ENCODE measurements around the gene RIC3. TPM values are rescaled to one million over a fixed set of nuclear protein-coding genes. Genes with fewer than 3 reads are reported as not detected.

RIC3 gene
- total and polyA plus RNA-seq, 2 donors (not counting 3 experiments of a cell fraction or from before 2014, with no cell fraction given): not detected

DNA sequence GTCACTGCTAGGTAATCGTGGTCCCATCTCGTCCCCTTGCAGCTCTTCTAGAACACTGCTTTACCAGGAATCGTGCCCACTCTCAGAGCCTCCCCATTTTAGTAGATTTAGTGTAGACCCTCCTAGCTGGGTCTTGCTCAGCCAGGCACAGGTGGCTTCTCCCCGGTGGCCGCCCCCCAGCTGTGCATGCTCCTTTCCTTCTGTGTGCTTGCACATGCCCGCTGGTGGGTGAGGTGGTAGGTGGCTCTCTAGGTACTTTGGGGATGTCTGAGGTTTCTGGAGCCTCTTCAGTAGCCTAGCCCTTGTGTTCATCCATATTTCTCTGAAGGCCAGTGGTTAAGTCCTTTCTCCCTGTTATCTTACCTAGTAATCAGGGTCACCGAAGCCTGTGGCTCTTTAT, 82.3 kb downstream of the RIC3 start:
- POLR2A ChIA-PET: no interaction called here
- no peak overlapping the region for H3K27ac ChIP-seq (ENCODE audit: insufficient read depth, low read depth, low read length)
- no peaks in the 10 kb centered on the region for H4K20me1 ChIP-seq (replicated peaks; ENCODE audit: control insufficient read depth, extremely low read depth, insufficient read depth, low read length)
- H3K9ac ChIP-seq (replicated peaks; ENCODE audit: extremely low read depth, insufficient read depth, low read length): no peak overlapping the region
- H3K4me1 ChIP-seq (ENCODE audit: control insufficient read depth, extremely low read depth, insufficient read depth, low read length): peaks cover 4% of the 10 kb centered on the region
- DNase-seq (ENCODE audit: low read depth, low spot score) (no peak), FAIRE-seq (no peak)
- no peaks in the 10 kb centered on the region for H3K79me2 ChIP-seq (ENCODE audit: control insufficient read depth, insufficient read depth, low read length)
- no peaks in the 10 kb centered on the region for H3K27me3 ChIP-seq (ENCODE audit: control insufficient read depth in 2 of 2, insufficient read depth in 2 of 2, low read length in 2 of 2)
- no peak overlapping the region for H3K4me2 ChIP-seq (ENCODE audit: insufficient read depth, low read length)
- H3K9me3 ChIP-seq (replicated peaks; ENCODE audit: control insufficient read depth, insufficient read depth, low read length): no peaks in the 10 kb centered on the region
- no peaks in the 10 kb centered on the region for H3K9me1 ChIP-seq (replicated peaks; ENCODE audit: control insufficient read depth, extremely low read depth, insufficient read depth, low read length)
- H2AFZ ChIP-seq (ENCODE audit: low read depth, low read length): no peak overlapping the region
- dilution Hi-C loops (cut with MboI; ENCODE audit: extremely low pct_ligation_motif_present, low sequenced_read_pairs) (no loop called here), intact Hi-C loops (cut with micrococcal nuclease) (no loop called here)
- no peaks in the 10 kb centered on the region for H3K36me3 ChIP-seq (ENCODE audit: control insufficient read depth in 2 of 2, extremely low read depth in 1 of 2, insufficient read depth in 2 of 2, low read length in 2 of 2)
- no TSS peak for BruUV-seq (replicated peaks)
- CTCF ChIA-PET: interaction anchor here (1.3 to 20.3 kb wide), 4 partner anchors 13 to 79 kb away, joined by 3 to 822 read pairs (median 48); no protein-coding TSS in a partner anchor
- TF ChIP-seq EZH2 (IDR thresholded peaks at IDR 0.05; ENCODE audit: borderline replicate concordance, low read depth, low read length, severe bottlenecking) (no peak), POLR2AphosphoS5 (IDR thresholded peaks at IDR 0.05; ENCODE audit: insufficient read depth, low read depth, low read length) (no peak), MYC (IDR thresholded peaks at IDR 0.05; ENCODE audit: low read depth, low read length) (no peak), FOS (IDR thresholded peaks at IDR 0.05; ENCODE audit: borderline replicate concordance, insufficient read depth, low read length) (no peak), POLR2A (IDR thresholded peaks at IDR 0.05; ENCODE audit: low read depth, low read length) (no peak), GATA2 (IDR thresholded peaks at IDR 0.05; ENCODE audit: insufficient read depth, insufficient read length, low read depth, low read length) (no peak), JUN (IDR thresholded peaks at IDR 0.05; ENCODE audit: borderline replicate concordance, insufficient read depth, insufficient read length, low read depth) (no peak)
- TF ChIP-seq, protein P1, sequence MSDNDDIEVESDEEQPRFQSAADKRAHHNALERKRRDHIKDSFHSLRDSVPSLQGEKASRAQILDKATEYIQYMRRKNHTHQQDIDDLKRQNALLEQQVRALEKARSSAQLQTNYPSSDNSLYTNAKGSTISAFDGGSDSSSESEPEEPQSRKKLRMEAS (IDR thresholded peaks at IDR 0.05; ENCODE audit: insufficient read depth, insufficient read length): no peak
- TF ChIP-seq, protein P2, sequence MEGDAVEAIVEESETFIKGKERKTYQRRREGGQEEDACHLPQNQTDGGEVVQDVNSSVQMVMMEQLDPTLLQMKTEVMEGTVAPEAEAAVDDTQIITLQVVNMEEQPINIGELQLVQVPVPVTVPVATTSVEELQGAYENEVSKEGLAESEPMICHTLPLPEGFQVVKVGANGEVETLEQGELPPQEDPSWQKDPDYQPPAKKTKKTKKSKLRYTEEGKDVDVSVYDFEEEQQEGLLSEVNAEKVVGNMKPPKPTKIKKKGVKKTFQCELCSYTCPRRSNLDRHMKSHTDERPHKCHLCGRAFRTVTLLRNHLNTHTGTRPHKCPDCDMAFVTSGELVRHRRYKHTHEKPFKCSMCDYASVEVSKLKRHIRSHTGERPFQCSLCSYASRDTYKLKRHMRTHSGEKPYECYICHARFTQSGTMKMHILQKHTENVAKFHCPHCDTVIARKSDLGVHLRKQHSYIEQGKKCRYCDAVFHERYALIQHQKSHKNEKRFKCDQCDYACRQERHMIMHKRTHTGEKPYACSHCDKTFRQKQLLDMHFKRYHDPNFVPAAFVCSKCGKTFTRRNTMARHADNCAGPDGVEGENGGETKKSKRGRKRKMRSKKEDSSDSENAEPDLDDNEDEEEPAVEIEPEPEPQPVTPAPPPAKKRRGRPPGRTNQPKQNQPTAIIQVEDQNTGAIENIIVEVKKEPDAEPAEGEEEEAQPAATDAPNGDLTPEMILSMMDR (IDR thresholded peaks at IDR 0.05; ENCODE audit: extremely low read depth in 1 of 2, insufficient read depth in 1 of 2, low read depth in 1 of 2, low read length in 2 of 2): no peak
- H3K4me3 ChIP-seq (replicated peaks in 1 of 3; ENCODE audit: insufficient read depth in 1 of 3, low read depth in 1 of 3, low read length in 3 of 3): no peak overlapping the region
